ENCODE data around the gene EXD1. TPM values are rescaled to one million over a fixed set of nuclear protein-coding genes. Genes with fewer than 3 reads are reported as not detected.

EXD1 gene
- total and polyA plus RNA-seq, 2 of the 13 experiments (the other 11 are each of a cell fraction or from before 2014, with no cell fraction given): not detected

GRCh38 chr15:41256577-41257038 lies 26.1 kb upstream of the EXD1 start (continued):
- TF ChIP-seq ARID5B (CRISPR knock-in tag; IDR thresholded peaks at IDR 0.05): peak; percentile 74; the same call in 1 of the 2 replicates
- TF ChIP-seq THRA (CRISPR knock-in tag; IDR thresholded peaks at IDR 0.05; ENCODE audit: borderline replicate concordance): no peak
- 0 out of 2 replicates have a peak, but pooled peaks have one; percentile 8 for TF ChIP-seq ATF7 (IDR thresholded peaks at IDR 0.05)
- no peak for TF ChIP-seq ATF7 (CRISPR knock-in tag; IDR thresholded peaks at IDR 0.05)
- no peak for TF ChIP-seq MTERF4 (CRISPR knock-in tag; IDR thresholded peaks at IDR 0.05)
- TF ChIP-seq, protein P1, sequence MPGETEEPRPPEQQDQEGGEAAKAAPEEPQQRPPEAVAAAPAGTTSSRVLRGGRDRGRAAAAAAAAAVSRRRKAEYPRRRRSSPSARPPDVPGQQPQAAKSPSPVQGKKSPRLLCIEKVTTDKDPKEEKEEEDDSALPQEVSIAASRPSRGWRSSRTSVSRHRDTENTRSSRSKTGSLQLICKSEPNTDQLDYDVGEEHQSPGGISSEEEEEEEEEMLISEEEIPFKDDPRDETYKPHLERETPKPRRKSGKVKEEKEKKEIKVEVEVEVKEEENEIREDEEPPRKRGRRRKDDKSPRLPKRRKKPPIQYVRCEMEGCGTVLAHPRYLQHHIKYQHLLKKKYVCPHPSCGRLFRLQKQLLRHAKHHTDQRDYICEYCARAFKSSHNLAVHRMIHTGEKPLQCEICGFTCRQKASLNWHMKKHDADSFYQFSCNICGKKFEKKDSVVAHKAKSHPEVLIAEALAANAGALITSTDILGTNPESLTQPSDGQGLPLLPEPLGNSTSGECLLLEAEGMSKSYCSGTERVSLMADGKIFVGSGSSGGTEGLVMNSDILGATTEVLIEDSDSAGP (CRISPR knock-in tag; IDR thresholded peaks at IDR 0.05; ENCODE audit: borderline replicate concordance): no peak
- TF ChIP-seq SMARCE1 (IDR thresholded peaks at IDR 0.05; ENCODE audit: borderline replicate concordance): no peak
- TF ChIP-seq SOX5 (CRISPR knock-in tag; IDR thresholded peaks at IDR 0.05; ENCODE audit: borderline replicate concordance): peak; percentile 8; the same call in 1 of the 2 replicates
- TF ChIP-seq LRRFIP1 (CRISPR knock-in tag; conservative IDR thresholded peaks at IDR 0.05): no peak
- 0 out of 2 replicates have a peak, but pooled peaks have one; percentile 29 for TF ChIP-seq FOXA1 (IDR thresholded peaks at IDR 0.05)
- TF ChIP-seq FOXA1 (CRISPR knock-in tag; IDR thresholded peaks at IDR 0.05): peak; percentile 85
- TF ChIP-seq MYPOP (CRISPR knock-in tag; IDR thresholded peaks at IDR 0.05): peak; percentile 29; the same call in 1 of the 2 replicates
- TF ChIP-seq BATF2 (CRISPR knock-in tag; IDR thresholded peaks at IDR 0.05): no peak
- no peak for TF ChIP-seq SP1 (IDR thresholded peaks at IDR 0.05)
- no peak for TF ChIP-seq SP1 (CRISPR knock-in tag; IDR thresholded peaks at IDR 0.05)
- no peak for TF ChIP-seq ZNF781 (CRISPR knock-in tag; IDR thresholded peaks at IDR 0.05; ENCODE audit: borderline replicate concordance, not compliant biosample characterization)
- TF ChIP-seq PHF21A (CRISPR knock-in tag; IDR thresholded peaks at IDR 0.05): no peak
- 0 out of 2 replicates have a peak, but pooled peaks have one; percentile 26 for TF ChIP-seq THAP11 (CRISPR knock-in tag; IDR thresholded peaks at IDR 0.05)

All from HepG2 (cell line).